Pulmonary artery endothelial cell (primary cell): ENCODE results near the gene UCN2. TPM values are rescaled to one million over a fixed set of nuclear protein-coding genes. Genes with fewer than 3 reads are reported as not detected.

ENCODE experiments used
- DNase-seq: peaks from one replicate; pipeline ENCODE4 v3.0.0-alpha.2; 2011; ENCODE audit warnings: low read depth, low spot score
- total RNA-seq: library from RNA; depleted of rRNA; stranded (reverse); fragments of >200 nt; gene quantifications from 2 replicates; pipeline ENCODE4 v1.2.3, GENCODE V29; 2014

The UCN2 gene
- total RNA-seq = 0.07 TPM in 1 of 2 replicates, not detected in the other

- no peak for DNase-seq
Observed at GRCh38 chr3:48563382-48563918, at the start of gene UCN2. TSS of gene UCN2 (minus strand) at chr3:48563781. CDS start at chr3:48563124, 657 bp downstream.

DNA sequence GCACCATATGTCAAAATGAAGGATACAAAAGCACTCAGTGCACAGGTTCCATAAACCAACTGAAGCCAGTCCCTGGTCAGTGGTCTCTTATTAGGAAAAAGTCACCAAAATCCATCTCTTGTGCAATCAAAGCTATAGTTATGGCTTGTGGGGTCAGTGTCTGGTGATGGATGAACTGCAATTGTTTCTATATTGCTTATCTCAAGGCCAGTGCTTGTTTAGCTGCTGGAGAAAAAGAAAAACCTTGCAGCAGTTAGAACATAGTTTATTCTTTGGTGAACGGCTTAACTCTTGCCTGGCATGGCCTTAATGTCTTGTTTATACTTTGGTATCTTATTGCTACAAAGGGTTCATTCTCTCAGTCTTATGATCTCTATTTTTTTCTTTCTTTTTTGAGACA lies 48.7 kb upstream of the UCN2 start:
- no peak for DNase-seq

DNA sequence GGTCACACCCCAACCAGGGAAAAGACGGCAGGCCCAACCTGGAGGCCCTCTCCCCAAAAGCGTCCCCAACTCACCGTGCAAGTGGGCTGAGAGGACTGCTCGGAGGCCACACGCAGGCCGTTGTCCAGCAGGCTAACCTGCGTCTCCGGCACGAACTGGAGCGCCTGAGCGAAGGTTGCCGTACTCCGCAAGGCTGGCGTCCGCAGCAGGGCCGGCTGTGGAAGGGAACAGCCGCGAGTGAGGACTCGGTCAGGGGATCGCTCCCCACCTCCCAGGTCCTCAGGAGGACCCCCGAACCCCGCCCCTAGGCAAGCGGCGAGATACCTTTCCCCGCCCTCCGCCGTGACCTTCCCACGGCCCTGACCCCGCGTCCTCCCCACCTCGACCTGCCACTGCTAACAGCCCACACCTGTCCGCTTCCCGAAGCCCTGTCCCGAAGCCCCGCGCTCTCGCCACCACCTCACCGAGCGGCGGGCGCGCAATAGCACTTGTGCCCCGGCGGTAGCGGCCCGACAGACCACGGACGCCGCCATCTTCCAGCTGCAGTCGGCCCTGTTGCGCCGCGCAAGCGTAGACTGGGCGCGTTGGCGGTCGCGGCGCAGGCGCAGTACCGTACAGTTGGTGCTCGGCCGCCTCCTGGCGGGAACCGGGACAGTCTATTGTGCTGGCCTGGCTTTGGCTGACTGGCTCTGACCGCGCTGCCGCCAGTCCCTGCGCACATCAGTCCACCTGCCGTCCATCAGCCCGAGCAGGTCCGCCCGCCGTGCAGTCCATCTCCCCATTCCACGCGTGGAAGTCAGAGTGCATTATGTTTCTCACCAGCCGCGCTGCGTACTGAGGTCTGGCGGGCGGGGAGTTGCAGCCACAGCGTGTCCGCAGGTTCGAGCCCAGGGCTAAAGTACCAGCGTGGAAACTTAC lies 45.8 kb upstream of the UCN2 start, which contains the start of gene UQCRC1:
Gene UQCRC1, minus strand, starts transcription at position 559 of the 918 bp plus-strand sequence. Its CDS starts 26 bp downstream, at position 533.
- DNase-seq = peak; percentile 69

DNA sequence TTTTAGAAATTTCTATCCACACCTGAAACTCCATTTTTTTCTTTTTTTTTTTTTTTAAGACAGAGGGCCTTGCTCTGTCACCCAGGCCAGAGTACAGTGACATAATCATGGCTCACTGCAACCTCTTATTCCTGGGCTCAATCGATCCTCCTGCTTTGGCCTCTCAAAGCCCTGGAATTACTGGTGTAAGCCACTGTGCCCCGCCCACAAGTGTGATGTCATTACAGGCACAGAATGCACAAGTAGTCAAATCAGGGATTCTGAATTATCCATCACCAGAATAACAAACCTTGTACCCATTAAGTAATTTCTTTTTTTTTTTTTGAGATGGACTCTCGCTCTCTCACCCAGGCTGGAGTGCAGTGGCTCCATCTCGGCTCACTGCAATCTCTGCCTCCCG lies 43.9 kb upstream of the UCN2 start:
- DNase-seq = no peak

- DNase-seq = no peak
Observed at GRCh38 chr3:48601622-48601994, 38.0 kb upstream of the UCN2 start.

GRCh38 chr3:48600711-48601621 lies 37.4 kb upstream of the UCN2 start:
- no peak for DNase-seq

GRCh38 chr3:48599509-48600285 lies 36.1 kb upstream of the UCN2 start:
- DNase-seq = no peak

DNA sequence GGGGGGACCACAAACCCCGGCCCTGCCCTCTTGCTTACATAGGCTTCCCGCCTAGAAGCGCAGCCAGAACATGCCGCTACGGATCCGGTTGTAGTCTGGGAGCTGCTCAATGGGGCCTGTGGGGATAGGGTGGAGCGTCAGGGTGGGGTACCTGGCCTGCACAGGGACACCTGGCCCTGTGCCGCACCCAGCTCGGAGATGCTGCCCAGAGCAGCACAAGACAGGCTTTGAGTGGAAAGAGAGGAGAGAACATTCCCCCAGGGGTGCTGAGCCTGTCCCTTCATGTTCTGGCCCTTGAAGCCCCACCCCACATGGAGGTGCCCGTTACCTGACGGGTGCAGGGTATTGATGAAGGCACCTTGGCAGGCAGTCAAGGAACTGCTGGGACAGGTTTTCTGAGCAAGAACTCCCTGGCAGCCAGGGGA lies 35.5 kb upstream of the UCN2 start:
- no peak for DNase-seq

DNA sequence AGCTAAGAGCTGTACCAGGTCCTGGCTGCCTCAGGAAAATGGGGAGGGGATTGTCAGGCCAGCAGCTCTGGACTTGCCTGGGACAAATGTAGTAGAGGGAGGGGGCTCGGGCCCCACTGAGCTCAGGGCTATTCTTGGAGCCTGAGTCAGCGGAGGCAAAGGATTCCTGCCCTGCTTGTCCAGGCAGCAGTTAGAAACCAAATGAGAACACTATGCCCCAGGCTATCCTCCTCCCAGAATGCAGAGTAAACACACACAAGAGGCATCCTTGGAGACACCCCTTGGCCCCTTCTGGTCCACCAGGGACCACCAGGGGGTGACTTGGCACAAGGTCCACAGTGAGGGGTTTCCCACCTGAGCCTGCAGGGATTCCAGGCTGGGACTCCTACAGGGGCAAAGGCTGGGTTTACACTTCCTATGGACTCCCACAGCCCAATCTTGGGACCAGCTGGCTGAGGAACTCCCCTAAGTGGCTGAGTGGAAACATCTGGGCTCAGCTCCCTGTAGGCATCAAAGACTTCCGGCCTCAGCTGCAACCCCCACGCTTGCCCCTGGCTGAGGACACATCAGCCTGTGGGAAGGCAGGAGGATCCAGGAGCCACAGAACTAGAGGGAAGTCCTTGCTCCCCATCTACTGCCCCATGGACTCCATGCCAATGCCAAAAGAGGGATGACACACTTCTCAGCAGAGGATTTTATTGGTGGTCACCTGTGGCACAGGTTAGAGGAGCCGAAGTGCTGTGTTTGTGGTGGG lies 34.9 kb upstream of the UCN2 start:
- no peak for DNase-seq

DNA sequence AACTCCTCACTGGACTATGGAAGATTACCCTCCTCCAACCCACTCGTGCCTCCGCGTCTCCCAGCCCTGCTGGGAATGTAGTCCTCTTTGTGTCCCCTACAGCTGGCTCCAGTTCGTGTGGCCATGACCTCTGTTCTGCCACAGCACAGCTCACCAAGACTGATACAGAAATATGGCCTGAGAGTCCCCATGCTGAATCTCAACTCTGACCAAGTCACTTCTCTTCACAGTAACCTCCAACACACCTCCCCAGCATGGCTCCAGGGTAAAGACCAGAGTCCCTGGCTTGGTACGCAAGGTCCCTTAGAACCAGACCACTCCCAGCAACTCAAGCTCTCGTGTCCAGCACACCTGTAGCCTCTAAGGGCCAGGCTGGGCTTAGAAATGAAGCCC lies 33.8 kb upstream of the UCN2 start:
- DNase-seq = no peak

DNA sequence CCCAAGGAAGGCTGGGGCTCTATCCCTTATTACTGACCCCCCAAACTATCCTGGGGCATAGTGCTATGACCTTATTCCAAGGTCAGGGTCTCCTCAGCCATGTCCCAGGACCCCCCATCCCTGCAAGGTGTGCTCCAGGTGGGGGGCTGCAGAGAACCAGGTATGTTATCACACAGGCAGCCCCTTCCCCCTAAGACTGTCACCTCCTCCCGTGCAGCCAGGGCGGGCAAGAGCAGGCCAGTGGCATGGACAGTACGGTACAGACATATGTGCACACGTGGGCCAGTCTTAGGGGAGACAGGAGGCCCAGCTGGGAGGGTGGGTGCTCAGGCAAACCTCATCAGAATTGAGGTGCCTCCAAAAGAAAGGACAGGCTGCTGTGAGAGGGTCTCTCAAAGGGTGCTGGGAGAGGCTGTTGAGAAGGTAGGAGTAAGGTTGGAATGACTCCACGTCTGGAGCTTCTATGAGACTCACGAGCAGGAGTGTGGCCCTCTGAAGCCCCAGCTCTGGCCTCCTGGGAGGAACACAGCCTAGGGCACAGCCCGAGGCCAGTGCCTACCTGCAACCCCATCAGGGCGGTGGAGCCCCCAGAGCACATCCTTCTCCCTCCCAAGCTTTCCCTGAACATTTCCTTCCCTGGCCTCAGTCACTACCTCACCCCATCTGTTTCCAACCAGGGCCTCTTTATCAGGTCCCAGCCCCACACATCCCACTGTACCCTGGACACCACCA lies 33.3 kb upstream of the UCN2 start:
- no peak for DNase-seq

GRCh38 chr3:48596157-48596556 lies 32.6 kb upstream of the UCN2 start:
- DNase-seq = no peak

DNA sequence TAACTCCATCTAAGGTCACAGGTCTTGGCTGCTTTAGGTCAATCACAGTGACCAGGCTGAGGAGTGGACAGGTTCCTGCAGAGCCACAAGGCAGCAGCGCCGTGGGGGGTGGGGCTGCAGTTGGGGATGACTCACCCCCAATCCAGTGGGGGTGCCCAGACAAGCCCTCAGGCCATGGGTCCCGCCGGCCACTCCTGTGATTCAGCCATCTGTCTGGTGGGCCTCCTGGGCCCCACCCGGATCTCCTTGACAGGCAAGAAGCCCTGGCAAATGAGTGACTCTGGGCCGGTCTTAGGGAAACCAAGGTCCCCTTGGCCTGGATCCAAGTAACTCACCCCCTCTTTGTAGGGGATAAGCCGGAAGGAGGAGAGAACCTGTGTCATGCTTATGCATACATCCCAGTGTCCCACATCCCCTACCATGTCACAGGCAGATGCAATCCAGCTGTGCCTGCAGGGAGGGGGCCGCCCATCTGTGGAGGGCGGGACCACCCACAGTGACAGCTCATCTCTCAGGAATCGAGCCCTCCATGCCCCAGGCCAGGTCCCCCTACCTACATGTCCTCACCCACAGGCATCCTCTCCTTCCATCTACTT lies 32.0 kb upstream of the UCN2 start:
- DNase-seq = no peak

GRCh38 chr3:48595075-48595525 lies 31.5 kb upstream of the UCN2 start, which contains the start of gene COL7A1:
TSS of gene COL7A1 (minus strand) at chr3:48595329. CDS start at chr3:48595159, 170 bp downstream.
- DNase-seq = no peak

DNA sequence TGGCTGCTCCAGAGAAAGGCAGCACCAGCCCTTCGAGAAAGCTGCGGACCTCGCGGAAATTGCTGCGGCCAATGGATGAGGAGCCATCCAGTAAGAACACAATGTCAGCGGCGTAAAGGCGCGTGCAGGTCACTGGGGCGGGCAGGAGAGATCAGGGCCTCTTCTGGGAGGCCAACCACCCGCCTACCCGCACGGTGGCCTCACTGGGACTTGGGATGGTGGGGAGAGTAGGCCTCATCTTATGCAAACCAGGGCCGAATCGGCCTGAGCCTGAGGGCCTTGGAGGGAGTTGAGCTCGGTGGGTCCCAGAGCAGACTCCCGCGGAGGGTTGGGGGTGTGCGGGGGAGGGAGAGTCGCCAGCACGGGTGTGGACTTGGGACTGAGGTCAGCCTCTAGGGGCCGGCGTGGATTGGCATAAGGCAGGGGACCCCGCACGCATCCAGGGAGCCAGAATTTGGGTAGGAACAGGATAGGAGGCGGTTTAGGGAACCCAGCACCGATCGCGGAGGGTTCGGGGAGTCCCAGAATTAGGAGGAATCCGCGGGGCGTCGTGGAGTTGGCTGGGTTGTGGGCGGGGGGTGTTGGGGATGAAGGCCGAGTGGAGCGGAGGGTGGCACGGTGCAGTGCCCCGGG lies 31.0 kb upstream of the UCN2 start:
- DNase-seq = no peak

GRCh38 chr3:48593337-48593736 lies 29.8 kb upstream of the UCN2 start:
- no peak for DNase-seq

- no peak for DNase-seq
Observed at GRCh38 chr3:48592519-48593087, 29.0 kb upstream of the UCN2 start.

DNA sequence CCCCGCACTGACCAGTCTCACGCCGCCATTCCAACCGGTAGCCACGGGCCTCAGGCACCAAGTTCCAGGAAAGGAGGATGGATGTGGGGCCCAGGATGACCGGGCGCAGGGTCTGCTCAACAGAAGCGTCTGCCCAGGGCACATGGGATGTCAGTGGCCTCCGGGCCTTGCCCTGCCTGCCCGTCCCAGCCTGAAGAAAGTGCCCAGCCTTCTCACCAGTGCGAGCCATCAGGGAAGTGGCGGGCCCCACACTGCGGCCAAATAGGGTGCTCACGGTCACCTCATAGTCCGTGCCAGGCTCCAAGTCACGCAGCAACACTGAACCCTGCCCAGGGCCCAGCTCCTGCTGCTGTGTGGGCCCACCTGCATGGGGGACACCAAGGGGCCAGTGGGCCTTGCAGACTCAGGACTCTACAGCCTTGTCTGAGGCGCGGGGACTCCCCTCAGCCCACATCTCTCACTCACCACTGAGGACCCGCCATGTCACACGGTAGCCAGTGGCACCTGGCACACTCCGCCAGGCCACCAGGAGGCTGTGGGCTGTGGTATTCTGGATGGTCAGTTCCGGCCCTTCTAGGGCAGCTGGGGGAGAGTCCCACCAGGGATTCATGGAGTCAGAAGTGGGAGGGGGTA lies 28.4 kb upstream of the UCN2 start:
- DNase-seq = no peak
